Liver (tissue), 9 donors: ENCODE data around the gene CFAP221. TPM values are rescaled to one million over a fixed set of nuclear protein-coding genes. Genes with fewer than 3 reads are reported as not detected.

Source experiments
- DNase-seq: peaks from one replicate; pipeline ENCODE4 v3.0.0-alpha.2; 2017; ENCODE audit warnings: low spot score
- H3K27ac ChIP-seq, 2 donors: one replicate each; pipeline ENCODE4 v1.7.0; 2013; ENCODE audit warnings: inconsistent platforms in 2 of 2, low read length in 2 of 2, control low read depth in 1 of 2, low read depth in 1 of 2, mild to moderate bottlenecking in 1 of 2
- H3K27me3 ChIP-seq, 4 donors: one replicate each; pipeline versions ENCODE4 v1.6.1 to v1.7.0; 2013; ENCODE audit warnings: low read length in 3 of 4, inconsistent platforms in 1 of 4, mild to moderate bottlenecking in 1 of 4, moderate library complexity in 1 of 4; ENCODE audit not compliant: control insufficient read depth in 4 of 4, insufficient read depth in 4 of 4
- H3K36me3 ChIP-seq, 4 donors: one replicate each; pipeline versions ENCODE4 v1.6.1 to v1.7.0; 2013; ENCODE audit warnings: low read length in 3 of 4, mild to moderate bottlenecking in 3 of 4, low read depth in 1 of 4, moderate library complexity in 1 of 4; ENCODE audit not compliant: control insufficient read depth in 4 of 4, insufficient read depth in 3 of 4
- H3K4me1 ChIP-seq, 4 donors: one replicate each; pipeline versions ENCODE4 v1.6.1 to v1.7.0; 2013; ENCODE audit warnings: low read length in 3 of 4, mild to moderate bottlenecking in 3 of 4, moderate library complexity in 1 of 4; ENCODE audit not compliant: control insufficient read depth in 4 of 4, insufficient read depth in 4 of 4
- H3K4me3 ChIP-seq, 3 donors: one replicate each; pipeline versions ENCODE4 v1.6.1 to v1.7.0; 2013; ENCODE audit warnings: low read length in 3 of 3, control low read depth in 1 of 3, low read depth in 1 of 3, mild to moderate bottlenecking in 1 of 3
- H3K9ac ChIP-seq, 2 donors: one replicate each; pipeline ENCODE4 v1.7.0; 2013; ENCODE audit warnings: low read length in 2 of 2, mild to moderate bottlenecking in 2 of 2, moderate library complexity in 2 of 2, control low read depth in 1 of 2, low read depth in 1 of 2
- H3K9me3 ChIP-seq, 4 donors: one replicate each; pipeline versions ENCODE4 v1.6.1 to v1.7.0; 2013; ENCODE audit warnings: low read length in 3 of 4; ENCODE audit not compliant: control insufficient read depth in 4 of 4
- ATF3 ChIP-seq: IDR thresholded peaks from 2 replicates; pipeline ENCODE4 v1.6.1; 2016; ENCODE audit warnings: antibody characterized with exemption
- CTCF ChIP-seq: fragments of 150-350 bp; IDR thresholded peaks from 2 replicates; pipeline ENCODE4 v1.5.1; 2017; ENCODE audit warnings: improper control_type of control experiment, low read depth, low read length; ENCODE audit not compliant: missing input control
- EGR1 ChIP-seq, 2 donors: IDR thresholded peaks; 2 replicates each; pipeline ENCODE4 v1.6.1; 2016 to 2018; ENCODE audit warnings: antibody characterized with exemption in 2 of 2, low read depth in 2 of 2
- FOXA1 ChIP-seq: IDR thresholded peaks from 2 replicates; pipeline ENCODE4 v1.6.1; 2016; ENCODE audit warnings: antibody characterized with exemption
- FOXA2 ChIP-seq: IDR thresholded peaks from 2 replicates; pipeline ENCODE4 v1.6.1; 2016; ENCODE audit warnings: antibody characterized with exemption
- GABPA ChIP-seq, 2 donors: IDR thresholded peaks in 1 of 2; conservative IDR thresholded peaks in 1 of 2; 2 replicates each; pipeline ENCODE4 v1.6.1; 2016; ENCODE audit warnings: antibody characterized with exemption in 2 of 2, mild to moderate bottlenecking in 1 of 2, moderate library complexity in 1 of 2
- HNF4A ChIP-seq, 2 donors: conservative IDR thresholded peaks; 2 replicates each; pipeline ENCODE4 v1.6.1; 2016; ENCODE audit warnings: antibody characterized with exemption in 2 of 2, mild to moderate bottlenecking in 2 of 2
- JUND ChIP-seq, 2 donors: IDR thresholded peaks; 2 replicates each; pipeline ENCODE4 v1.6.1; 2016; ENCODE audit warnings: antibody characterized with exemption in 2 of 2
- MAX ChIP-seq: IDR thresholded peaks from 2 replicates; pipeline ENCODE4 v1.6.1; 2016; ENCODE audit warnings: antibody characterized with exemption
- NR2F2 ChIP-seq: IDR thresholded peaks from 2 replicates; pipeline ENCODE4 v1.6.1; 2016; ENCODE audit warnings: antibody characterized with exemption
- RAD21 ChIP-seq, 2 donors: IDR thresholded peaks; 2 replicates each; pipeline ENCODE4 v1.6.1; 2016; ENCODE audit warnings: antibody characterized with exemption in 2 of 2, mild to moderate bottlenecking in 2 of 2
- REST ChIP-seq: IDR thresholded peaks from 2 replicates; pipeline ENCODE4 v1.6.1; 2016; ENCODE audit warnings: antibody characterized with exemption, mild to moderate bottlenecking
- RXRA ChIP-seq, 2 donors: IDR thresholded peaks; 2 replicates each; pipeline ENCODE4 v1.6.1; 2017 to 2018; ENCODE audit warnings: antibody characterized with exemption in 2 of 2, mild to moderate bottlenecking in 1 of 2
- SP1 ChIP-seq: IDR thresholded peaks from 2 replicates; pipeline ENCODE4 v1.6.1; 2018; ENCODE audit warnings: antibody characterized with exemption, mild to moderate bottlenecking
- YY1 ChIP-seq: IDR thresholded peaks from 2 replicates; pipeline ENCODE4 v1.6.1; 2016; ENCODE audit warnings: antibody characterized with exemption, mild to moderate bottlenecking
- ZBTB33 ChIP-seq: IDR thresholded peaks from 2 replicates; pipeline ENCODE4 v1.6.1; 2016; ENCODE audit warnings: antibody characterized with exemption
- whole genome bisulfite sequencing: extraction: QIAGEN DNeasy Blood & Tissue Kit; methylation state at CpG from one replicate; pipeline ENCODE4 v1.1.7; 2013; 5-methylcytosine and 5-hydroxymethylcytosine counted together
- polyA plus RNA-seq, 2 donors: library from polyadenylated mRNA; stranded (reverse) in 1 of 2; unstranded in 1 of 2; fragments of 200-250 nt in 1 of 2; fragments of >200 nt in 1 of 2; fragmentation: Nextera tagmentation in 1 of 2; extraction: Ambion mirVana in 1 of 2; gene quantifications; one replicate each; pipeline versions ENCODE4 v1.2.1 to v1.2.3, GENCODE V29; 2013 to 2015
- total RNA-seq, 2 donors: library from RNA; depleted of rRNA; stranded (reverse); fragments of >200 nt; gene quantifications; one replicate each; pipeline ENCODE4 v1.2.3, GENCODE V29; 2014
- donor health status: healthy.
- donor health status: healthy.
- donor health status: healthy.
- donor health status: healthy.
- donor health status: healthy.

The CFAP221 gene
- total and polyA plus RNA-seq, 4 donors = 0.23 to 3.1 (median 1.2) TPM

- H3K27me3 ChIP-seq = no peaks in the 10 kb centered on the region
- 76% methylated on average over 5 of the region's 5 CpGs for WGBS
- TF ChIP-seq GABPA (IDR thresholded peaks at IDR 0.05 in 1 of 2, conservative IDR thresholded peaks at IDR 0.05 in 1 of 2) = no peak
- TF ChIP-seq MAX = no peak
- no peak for TF ChIP-seq EGR1 (IDR thresholded peaks at IDR 0.05; ENCODE audit: low read depth in 2 of 2)
- no peak for TF ChIP-seq JUND (IDR thresholded peaks at IDR 0.05)
- no peak for TF ChIP-seq ZBTB33
- no peak for TF ChIP-seq YY1
- no peak for TF ChIP-seq FOXA1
- no peak for TF ChIP-seq RXRA (IDR thresholded peaks at IDR 0.05)
- no peak for TF ChIP-seq FOXA2
- TF ChIP-seq REST = no peak
- no peak for TF ChIP-seq SP1
- no peak for TF ChIP-seq CTCF
- no peak for TF ChIP-seq RAD21 (IDR thresholded peaks at IDR 0.05)
- no peak for DNase-seq
- H3K36me3 ChIP-seq = no peaks in the 10 kb centered on the region
- peaks cover 0 to 2% (median 1%) of the 10 kb centered on the region in 4 donors for H3K4me1 ChIP-seq
- H3K27ac ChIP-seq = no peak overlapping the region
- H3K4me3 ChIP-seq = no peak overlapping the region
- H3K9ac ChIP-seq = no peak overlapping the region
- H3K9me3 ChIP-seq = no peaks in the 10 kb centered on the region
These were observed 159.3 kb downstream of the CFAP221 start for GRCh38 chr2:119703526-119703925.

- WGBS = 67% methylated on average over 2 of the region's 2 CpGs
- no peak for DNase-seq
- Histone ChIP-seq H3K36me3 (no peaks in the 10 kb centered on the region), H3K4me3 (no peak overlapping the region), H3K27me3 (no peaks in the 10 kb centered on the region), H3K27ac (no peak overlapping the region), H3K9ac (no peak overlapping the region), H3K4me1 (peaks cover 0 to 2% (median 1%) of the 10 kb centered on the region in 4 donors), H3K9me3 (no peaks in the 10 kb centered on the region)
- no peak for TF ChIP-seq ATF3
- TF ChIP-seq FOXA2 = no peak
- TF ChIP-seq SP1 = no peak
- no peak for TF ChIP-seq ZBTB33
- no peak for TF ChIP-seq JUND (IDR thresholded peaks at IDR 0.05)
- TF ChIP-seq NR2F2 = no peak
- TF ChIP-seq HNF4A (conservative IDR thresholded peaks at IDR 0.05) = no peak
- TF ChIP-seq CTCF = no peak
- no peak for TF ChIP-seq RAD21 (IDR thresholded peaks at IDR 0.05)
- no peak for TF ChIP-seq RXRA (IDR thresholded peaks at IDR 0.05)
These were observed 160.4 kb downstream of the CFAP221 start for GRCh38 chr2:119704670-119705120.
